Central memory CD8-positive, alpha-beta T cell (primary cell): ENCODE data around the gene TECPR1.

Experiments
- ATAC-seq: fragments of 150-1000 bp; cut with Tn5 transposase; replicated peaks from 2 replicates; pipeline ENCODE4 v1.10.0; 2022; ENCODE audit warnings: mild to moderate bottlenecking, moderate FRiP score, moderate number of reproducible peaks; ENCODE audit not compliant: poor library complexity, severe bottlenecking; ENCODE audit errors: extremely low read depth
- DNase-seq, 2 donors: peaks; one replicate each; pipeline ENCODE4 v3.0.0; 2021; ENCODE audit warnings: low spot score in 2 of 2
- H3K27ac Mint-ChIP-seq: one replicate; pipeline ENCODE4 v1.8.0; 2022; ENCODE audit warnings: low read depth, mild to moderate bottlenecking, moderate library complexity, mixed read lengths
- H3K27me3 Mint-ChIP-seq: one replicate; pipeline ENCODE4 v1.8.0; 2022; ENCODE audit warnings: mixed read lengths
- H3K36me3 Mint-ChIP-seq: one replicate; pipeline ENCODE4 v1.8.0; 2022; ENCODE audit warnings: mild to moderate bottlenecking, moderate library complexity, mixed read lengths; ENCODE audit not compliant: insufficient read depth
- H3K4me1 Mint-ChIP-seq: one replicate; pipeline ENCODE4 v1.8.0; 2022; ENCODE audit warnings: mixed read lengths
- H3K4me3 Mint-ChIP-seq: one replicate; pipeline ENCODE4 v1.8.0; 2022; ENCODE audit warnings: mild to moderate bottlenecking, moderate library complexity, mixed read lengths
- H3K9me3 Mint-ChIP-seq: one replicate; pipeline ENCODE4 v1.8.0; 2022; ENCODE audit warnings: mixed read lengths

Gene TECPR1, protein sequence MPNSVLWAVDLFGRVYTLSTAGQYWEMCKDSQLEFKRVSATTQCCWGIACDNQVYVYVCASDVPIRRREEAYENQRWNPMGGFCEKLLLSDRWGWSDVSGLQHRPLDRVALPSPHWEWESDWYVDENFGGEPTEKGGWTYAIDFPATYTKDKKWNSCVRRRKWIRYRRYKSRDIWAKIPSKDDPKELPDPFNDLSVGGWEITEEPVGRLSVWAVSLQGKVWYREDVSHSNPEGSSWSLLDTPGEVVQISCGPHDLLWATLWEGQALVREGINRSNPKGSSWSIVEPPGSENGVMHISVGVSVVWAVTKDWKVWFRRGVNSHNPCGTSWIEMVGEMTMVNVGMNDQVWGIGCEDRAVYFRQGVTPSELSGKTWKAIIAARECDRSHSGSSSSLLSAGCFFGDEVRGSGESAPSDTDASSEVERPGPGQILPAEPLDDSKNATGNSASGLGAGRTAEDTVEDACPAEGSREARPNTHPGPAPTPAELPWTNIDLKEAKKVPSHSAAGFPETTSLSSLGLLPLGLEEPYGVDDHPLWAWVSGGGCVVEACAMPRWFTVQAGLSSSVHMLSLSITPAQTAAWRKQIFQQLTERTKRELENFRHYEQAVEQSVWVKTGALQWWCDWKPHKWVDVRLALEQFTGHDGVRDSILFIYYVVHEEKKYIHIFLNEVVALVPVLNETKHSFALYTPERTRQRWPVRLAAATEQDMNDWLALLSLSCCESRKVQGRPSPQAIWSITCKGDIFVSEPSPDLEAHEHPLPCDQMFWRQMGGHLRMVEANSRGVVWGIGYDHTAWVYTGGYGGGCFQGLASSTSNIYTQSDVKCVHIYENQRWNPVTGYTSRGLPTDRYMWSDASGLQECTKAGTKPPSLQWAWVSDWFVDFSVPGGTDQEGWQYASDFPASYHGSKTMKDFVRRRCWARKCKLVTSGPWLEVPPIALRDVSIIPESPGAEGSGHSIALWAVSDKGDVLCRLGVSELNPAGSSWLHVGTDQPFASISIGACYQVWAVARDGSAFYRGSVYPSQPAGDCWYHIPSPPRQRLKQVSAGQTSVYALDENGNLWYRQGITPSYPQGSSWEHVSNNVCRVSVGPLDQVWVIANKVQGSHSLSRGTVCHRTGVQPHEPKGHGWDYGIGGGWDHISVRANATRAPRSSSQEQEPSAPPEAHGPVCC

DNA sequence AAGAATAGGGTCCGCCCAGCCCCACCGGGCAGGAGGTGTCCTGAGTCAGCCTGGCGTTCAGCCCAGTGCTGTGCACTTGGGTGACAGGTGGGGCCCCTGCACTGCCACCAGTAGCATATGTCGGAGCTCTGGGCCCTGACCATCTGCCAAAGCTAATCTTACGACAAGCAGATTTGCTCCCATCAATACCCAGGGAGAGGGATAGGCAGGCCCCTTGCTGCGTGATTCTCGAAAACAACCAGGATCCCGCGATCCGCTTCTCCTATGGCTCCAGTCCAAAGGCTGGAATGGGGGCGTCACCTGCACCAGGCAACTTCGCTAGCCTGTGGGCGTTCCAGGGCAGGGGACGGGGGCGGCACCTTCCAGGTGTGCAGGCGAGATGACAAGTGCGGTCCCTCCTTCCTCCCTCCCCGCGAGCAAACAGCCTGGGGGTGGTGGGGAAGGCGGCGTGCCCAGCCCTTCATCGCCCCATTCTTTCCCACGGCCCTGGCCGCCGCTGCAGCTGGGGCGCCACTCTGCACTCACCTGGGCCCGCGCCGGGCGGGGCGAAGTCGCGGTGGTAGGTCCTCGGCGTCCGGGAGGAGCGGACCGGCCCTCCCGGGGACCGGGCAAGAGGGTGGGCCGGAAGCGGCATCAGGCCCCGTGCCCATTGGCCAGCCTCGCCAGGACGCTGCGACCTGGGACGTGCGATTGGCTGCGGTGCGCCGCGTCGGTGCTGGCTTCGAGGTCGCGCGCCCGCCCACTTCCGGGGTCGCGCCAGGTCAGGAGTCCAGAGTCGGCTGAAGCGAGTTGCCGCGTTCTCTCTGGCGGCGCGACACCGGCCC, at the start of gene TECPR1:
TECPR1 (minus strand) TSS at position 632 of the 824 bp plus-strand sequence. CDS start 6,086 bp downstream, outside the sequence.
- Mint-ChIP-seq H3K4me3 (peak within 1 kb of the TSS; percentile 97), H3K36me3 (peaks cover 25% of the 10 kb centered on the region), H3K4me1 (peaks cover 62% of the 10 kb centered on the region), H3K9me3 (no peaks in the 10 kb centered on the region), H3K27ac (peak within 1 kb of the TSS; percentile 88), H3K27me3 (no peaks in the 10 kb centered on the region)
- DNase-seq (peak; percentile 74 to 79), ATAC-seq (peak; percentile 75)

DNA sequence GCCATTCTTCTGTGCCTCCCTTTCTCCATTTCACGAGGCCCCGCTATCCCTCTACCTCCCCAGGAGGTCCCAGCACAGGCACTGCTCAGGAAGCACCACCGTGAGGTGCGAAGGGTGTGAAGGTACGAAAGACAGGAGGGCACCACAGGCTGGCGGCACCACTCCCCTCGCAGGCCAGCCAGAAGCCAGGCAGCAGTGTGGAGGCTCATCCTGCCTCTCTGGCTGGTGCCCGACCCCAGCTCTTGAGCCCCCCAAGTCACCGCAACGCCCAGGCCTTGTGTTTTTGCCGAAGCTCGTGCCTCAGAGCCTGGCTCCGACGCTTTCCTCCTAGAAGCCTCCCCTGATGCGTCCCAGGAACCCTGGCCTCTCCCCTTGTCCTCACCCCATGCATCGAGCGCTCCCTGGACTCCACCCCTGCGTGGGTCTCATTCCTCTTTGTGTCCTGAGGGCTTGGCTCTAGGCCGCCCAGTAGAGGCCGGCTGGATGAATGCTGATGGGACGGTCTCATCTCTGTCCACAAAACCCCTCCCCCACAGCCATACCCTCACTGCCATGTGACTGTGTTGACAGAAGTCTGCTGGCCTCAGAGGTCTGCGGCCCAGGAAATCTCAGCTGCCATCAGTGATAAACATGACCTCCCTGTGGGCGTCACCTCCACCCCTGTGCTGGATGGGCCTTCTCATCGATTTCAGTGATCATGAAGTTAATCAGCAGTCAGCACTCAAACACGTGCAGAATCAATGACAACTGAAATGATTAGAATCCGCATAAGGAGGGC, 48.8 kb upstream of the TECPR1 start:
- H3K27me3 Mint-ChIP-seq, result no peaks in the 10 kb centered on the region
- H3K9me3 Mint-ChIP-seq, result no peaks in the 10 kb centered on the region
- H3K4me3 Mint-ChIP-seq, result no peak overlapping the region
- H3K36me3 Mint-ChIP-seq, result peaks cover 3% of the 10 kb centered on the region
- no peaks in the 10 kb centered on the region for H3K4me1 Mint-ChIP-seq
- ATAC-seq (no peak), DNase-seq (no peak)
- no peak overlapping the region for H3K27ac Mint-ChIP-seq

DNA sequence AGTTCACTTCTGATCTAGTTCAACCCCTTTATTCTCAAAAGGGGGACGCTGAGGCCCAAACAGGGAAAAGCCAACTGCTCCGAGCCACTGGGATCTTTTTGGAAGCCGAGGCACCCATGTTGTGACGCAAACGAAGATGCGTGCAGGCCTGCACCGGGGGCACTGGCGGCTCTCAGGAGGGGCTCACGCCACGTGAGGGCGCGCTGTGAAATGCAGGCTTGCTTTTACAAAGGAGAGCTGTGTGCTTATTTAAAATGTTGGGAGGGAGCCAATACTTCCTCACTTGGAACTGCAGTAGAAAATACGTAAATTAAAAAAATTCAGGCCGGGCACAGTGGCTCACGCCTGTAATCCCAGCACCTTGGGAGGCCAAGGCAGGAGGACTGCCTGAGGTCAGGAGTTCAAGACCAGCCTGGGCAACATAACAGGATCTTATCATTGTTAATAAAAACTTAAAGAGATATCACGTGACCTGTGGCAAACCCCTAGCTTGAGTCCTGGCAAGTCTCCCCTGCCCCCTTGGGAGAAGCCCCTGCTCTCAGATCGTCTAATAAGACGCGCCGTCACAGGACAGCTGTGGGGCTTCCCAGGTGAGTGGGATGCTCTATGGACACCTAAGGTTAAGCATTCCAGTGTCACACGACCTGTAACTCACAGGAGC, 45.7 kb upstream of the TECPR1 start:
- H3K4me1 Mint-ChIP-seq, result no peaks in the 10 kb centered on the region
- ATAC-seq (no peak), DNase-seq (no peak)
- no peaks in the 10 kb centered on the region for H3K27me3 Mint-ChIP-seq
- H3K36me3 Mint-ChIP-seq, result peaks cover 6% of the 10 kb centered on the region
- no peak overlapping the region for H3K27ac Mint-ChIP-seq
- no peak overlapping the region for H3K4me3 Mint-ChIP-seq
- no peaks in the 10 kb centered on the region for H3K9me3 Mint-ChIP-seq

DNA sequence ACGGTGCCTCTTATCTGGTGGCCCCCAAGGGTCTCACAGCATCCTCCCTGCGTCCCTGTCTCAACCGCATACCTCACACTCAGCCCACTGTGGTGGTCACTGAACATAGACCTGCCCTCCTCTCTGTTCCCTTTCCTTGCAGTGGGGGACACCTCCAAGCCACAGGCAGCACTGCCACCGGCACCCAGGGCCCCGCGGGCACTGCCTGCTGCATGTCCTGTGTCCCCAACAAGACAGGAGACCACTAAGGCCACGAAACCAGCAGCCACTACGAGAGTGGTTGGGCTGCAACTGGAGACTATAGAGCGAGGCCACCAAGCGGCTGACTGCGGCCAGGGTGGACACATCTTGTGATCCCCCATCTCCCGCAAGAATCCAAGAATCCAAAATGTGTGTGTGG, 44.8 kb upstream of the TECPR1 start:
- Mint-ChIP-seq H3K27ac (no peak overlapping the region), H3K4me1 (no peaks in the 10 kb centered on the region), H3K9me3 (no peaks in the 10 kb centered on the region), H3K27me3 (no peaks in the 10 kb centered on the region), H3K36me3 (peaks cover 6% of the 10 kb centered on the region), H3K4me3 (no peak overlapping the region)
- ATAC-seq (no peak), DNase-seq (no peak)

DNA sequence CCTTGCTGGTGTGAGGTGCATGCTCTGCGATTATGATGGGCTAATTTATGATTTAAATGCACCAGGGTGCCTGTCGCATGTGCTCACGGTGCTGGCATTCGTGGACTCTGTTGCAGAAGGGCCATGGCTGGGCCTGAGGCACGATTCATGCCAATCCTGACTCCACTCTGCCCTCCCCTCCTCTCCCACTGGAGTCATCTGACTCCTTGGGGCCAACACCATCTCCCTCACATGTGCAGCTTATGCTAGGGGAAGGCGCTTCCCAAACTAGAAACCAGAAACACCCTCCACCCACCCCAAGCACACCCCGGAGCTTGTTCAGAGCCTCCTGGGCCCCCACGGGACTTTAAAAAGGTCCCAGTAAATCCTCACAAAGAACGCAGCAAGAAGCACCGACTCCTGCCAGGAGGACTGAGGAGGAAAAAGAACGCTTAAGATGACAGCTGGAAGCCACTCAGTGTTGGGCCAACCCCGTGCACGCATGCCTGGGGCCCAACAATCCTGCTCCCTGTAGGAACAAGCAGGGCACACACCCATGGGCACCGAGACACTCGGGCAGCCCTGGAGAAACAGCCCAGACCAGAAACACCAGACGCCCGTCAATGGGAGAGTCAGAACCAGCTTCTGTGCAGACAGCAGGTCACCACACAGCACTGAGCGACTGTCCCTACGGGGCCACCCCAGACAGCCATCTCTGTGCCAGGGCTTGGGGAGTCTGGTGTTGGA, 43.6 kb upstream of the TECPR1 start:
- H3K27ac Mint-ChIP-seq, result no peak overlapping the region
- ATAC-seq (no peak), DNase-seq (no peak)
- no peaks in the 10 kb centered on the region for H3K27me3 Mint-ChIP-seq
- H3K4me1 Mint-ChIP-seq, result no peaks in the 10 kb centered on the region
- no peaks in the 10 kb centered on the region for H3K9me3 Mint-ChIP-seq
- H3K4me3 Mint-ChIP-seq, result no peak overlapping the region
- H3K36me3 Mint-ChIP-seq, result peaks cover 4% of the 10 kb centered on the region

DNA sequence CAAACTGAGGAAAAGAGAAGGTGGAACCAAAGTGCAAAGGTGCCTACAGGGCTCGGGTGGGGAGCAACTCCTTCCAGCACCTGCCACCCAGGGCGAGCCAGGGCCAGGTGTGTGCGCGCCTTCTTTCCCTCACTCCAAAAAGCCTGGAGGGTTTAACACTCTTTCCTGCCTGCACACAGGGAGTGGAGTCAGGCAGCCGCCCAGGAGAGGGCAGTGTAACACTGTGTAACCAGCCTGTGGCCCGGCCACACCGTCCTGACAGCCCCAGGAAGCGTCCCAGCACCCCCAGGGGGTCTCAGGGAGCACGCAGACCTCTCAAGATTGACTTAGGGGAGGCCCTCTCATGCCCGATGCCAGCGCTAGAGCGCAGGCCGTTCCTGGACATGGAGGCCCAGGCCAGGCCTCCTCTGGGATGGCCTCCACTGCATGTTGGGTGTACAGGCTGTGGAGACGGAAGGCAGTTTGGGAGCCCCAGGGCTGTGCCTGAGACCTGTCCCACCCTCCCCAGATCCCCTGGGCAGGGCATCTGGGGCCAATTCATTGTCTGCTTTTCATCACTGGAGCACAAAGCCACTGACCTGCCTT, 42.9 kb upstream of the TECPR1 start:
- no peaks in the 10 kb centered on the region for H3K4me1 Mint-ChIP-seq
- no peak for ATAC-seq
- H3K27me3 Mint-ChIP-seq, result no peaks in the 10 kb centered on the region
- H3K9me3 Mint-ChIP-seq, result no peaks in the 10 kb centered on the region
- H3K27ac Mint-ChIP-seq, result no peak overlapping the region
- peaks cover 2% of the 10 kb centered on the region for H3K36me3 Mint-ChIP-seq
- DNase-seq, result no peak
- H3K4me3 Mint-ChIP-seq, result no peak overlapping the region

DNA sequence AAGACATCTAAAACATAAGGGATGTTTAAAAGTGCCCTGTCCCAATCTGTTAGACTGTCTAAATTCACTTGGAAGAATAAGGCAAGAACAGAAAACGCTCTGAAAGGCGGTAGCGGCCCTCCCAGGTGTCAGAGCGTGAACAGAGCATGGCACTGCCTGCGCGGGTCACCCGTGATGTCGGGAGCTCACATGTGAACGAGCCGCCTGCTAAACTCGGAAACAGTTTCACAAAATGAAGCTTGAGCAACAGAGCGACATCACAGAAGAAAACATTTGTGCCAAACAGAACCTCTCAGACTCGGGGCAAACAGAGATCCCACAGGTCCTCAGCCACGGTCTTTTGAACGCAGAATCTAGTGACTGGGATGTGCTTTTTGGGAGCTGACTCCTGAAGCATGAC, 42.3 kb upstream of the TECPR1 start:
- Mint-ChIP-seq H3K4me3 (no peak overlapping the region), H3K27me3 (no peaks in the 10 kb centered on the region), H3K36me3 (peaks cover 2% of the 10 kb centered on the region), H3K27ac (no peak overlapping the region), H3K9me3 (no peaks in the 10 kb centered on the region), H3K4me1 (no peaks in the 10 kb centered on the region)
- DNase-seq, result no peak
- ATAC-seq, result no peak

DNA sequence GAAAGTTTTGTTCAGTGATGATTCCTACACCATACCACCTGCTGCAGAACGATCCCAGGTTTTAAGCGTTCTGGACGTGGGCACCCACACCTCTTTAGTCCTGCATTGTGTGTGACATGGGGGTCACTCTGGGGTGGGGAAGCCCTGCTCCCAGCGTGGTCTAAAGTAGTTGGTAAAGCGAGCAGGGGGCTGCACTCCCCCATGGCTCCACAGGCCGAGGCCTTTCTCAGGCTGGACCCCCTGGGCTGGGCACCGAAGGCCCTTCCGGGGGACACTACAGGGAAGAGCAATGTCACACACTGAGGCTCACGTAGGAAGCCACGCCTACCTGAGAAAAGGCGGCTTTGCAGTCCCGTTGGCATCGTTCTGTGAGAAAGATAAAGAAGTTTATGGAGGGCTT, 41.7 kb upstream of the TECPR1 start:
- Mint-ChIP-seq H3K27ac (no peak overlapping the region), H3K9me3 (no peaks in the 10 kb centered on the region), H3K4me1 (no peaks in the 10 kb centered on the region), H3K36me3 (peaks cover 2% of the 10 kb centered on the region), H3K4me3 (no peak overlapping the region), H3K27me3 (no peaks in the 10 kb centered on the region)
- DNase-seq (no peak), ATAC-seq (no peak)

DNA sequence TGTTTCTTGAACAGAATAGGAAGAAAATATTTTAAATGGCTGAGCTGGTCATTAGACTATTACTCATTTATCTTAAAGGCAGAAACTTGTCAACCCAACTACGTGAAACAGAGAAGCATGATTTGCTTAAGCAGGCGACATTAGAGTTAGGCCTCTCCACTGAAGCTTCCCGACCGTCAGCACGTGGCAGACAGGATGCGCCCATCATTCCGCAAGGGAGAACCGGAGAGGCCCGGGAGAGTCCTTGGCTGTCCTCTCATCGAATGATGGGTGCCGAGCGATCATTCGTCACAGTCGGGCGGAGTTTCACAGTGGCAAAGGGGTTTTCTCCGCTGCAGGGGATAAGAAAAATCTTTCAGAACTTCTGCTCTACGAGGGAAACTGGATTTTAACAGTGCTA, 41.2 kb upstream of the TECPR1 start:
- Mint-ChIP-seq H3K4me1 (no peaks in the 10 kb centered on the region), H3K27me3 (no peaks in the 10 kb centered on the region), H3K4me3 (no peak overlapping the region), H3K27ac (no peak overlapping the region), H3K9me3 (no peaks in the 10 kb centered on the region), H3K36me3 (peaks cover 2% of the 10 kb centered on the region)
- DNase-seq, result no peak
- ATAC-seq, result no peak

DNA sequence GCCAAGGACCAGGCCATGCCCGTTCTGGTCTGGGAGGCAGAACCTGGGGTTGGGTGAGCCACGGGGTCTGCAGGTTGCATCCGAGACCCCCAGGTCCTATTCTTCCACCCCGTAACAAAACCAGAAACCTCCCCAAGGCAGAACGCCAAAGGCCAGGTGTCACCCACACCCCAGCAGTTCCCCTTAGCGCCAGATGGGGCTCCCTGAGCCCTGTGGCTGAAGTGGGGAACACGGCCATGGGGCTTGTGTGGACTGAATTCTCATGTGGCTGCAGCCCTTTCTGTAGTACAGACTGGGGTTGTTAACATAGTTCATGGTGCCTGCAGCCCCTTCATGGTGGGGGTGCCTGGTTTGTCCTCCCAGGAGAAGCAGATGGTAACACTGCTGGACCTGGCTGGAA, 39.7 kb upstream of the TECPR1 start:
- no peaks in the 10 kb centered on the region for H3K9me3 Mint-ChIP-seq
- no peak overlapping the region for H3K4me3 Mint-ChIP-seq
- H3K27me3 Mint-ChIP-seq, result no peaks in the 10 kb centered on the region
- DNase-seq (no peak), ATAC-seq (peak; percentile 10)
- peaks cover 2% of the 10 kb centered on the region for H3K36me3 Mint-ChIP-seq
- H3K4me1 Mint-ChIP-seq, result no peaks in the 10 kb centered on the region
- H3K27ac Mint-ChIP-seq, result no peak overlapping the region
